Measurements from ENCODE around the gene TEX26.

The TEX26 gene

GRCh38 chr13:30928978-30929377 is 3.5 kb upstream of the TEX26 start:
- TF ChIP-seq CTCF (IDR thresholded peaks at IDR 0.05; ENCODE audit: insufficient read depth, low read length), result no peak
- TF ChIP-seq POLR2AphosphoS5 (IDR thresholded peaks at IDR 0.05; ENCODE audit: low read depth), result no peak
- TF ChIP-seq REST (IDR thresholded peaks at IDR 0.05; ENCODE audit: insufficient replicate concordance, low read depth), result no peak
- no peak for TF ChIP-seq SPI1 (IDR thresholded peaks at IDR 0.05; ENCODE audit: borderline replicate concordance, low read depth)
- no peak for DNase-seq (ENCODE audit: low read depth in 1 of 2, low spot score in 1 of 2)
- Histone ChIP-seq H3K27ac (replicated peaks) (no peak overlapping the region), H3K27me3 (ENCODE audit: insufficient read depth, poor library complexity, severe bottlenecking) (peaks cover 2% of the 10 kb centered on the region), H3K4me3 (replicated peaks; ENCODE audit: insufficient read depth, low read length) (no peak overlapping the region)

- TF ChIP-seq SPI1 (IDR thresholded peaks at IDR 0.05; ENCODE audit: borderline replicate concordance, low read depth), result no peak
- TF ChIP-seq POLR2AphosphoS5 (IDR thresholded peaks at IDR 0.05; ENCODE audit: low read depth), result no peak
- TF ChIP-seq GABPA (IDR thresholded peaks at IDR 0.05; ENCODE audit: low read depth), result no peak
- no peak for TF ChIP-seq CTCF (IDR thresholded peaks at IDR 0.05; ENCODE audit: insufficient read depth, low read length)
- no peak for TF ChIP-seq REST (IDR thresholded peaks at IDR 0.05; ENCODE audit: insufficient replicate concordance, low read depth)
- Histone ChIP-seq H3K27ac (replicated peaks) (no peak overlapping the region), H3K4me3 (replicated peaks; ENCODE audit: insufficient read depth, low read length) (no peak overlapping the region), H3K27me3 (ENCODE audit: insufficient read depth, poor library complexity, severe bottlenecking) (no peaks in the 10 kb centered on the region)
- no peak for DNase-seq (ENCODE audit: low read depth in 1 of 2, low spot score in 1 of 2)
Observed at GRCh38 chr13:30933354-30933670, 856 bp downstream of the TEX26 start.

GRCh38 chr13:30934381-30934780 is 1.9 kb downstream of the TEX26 start:
- TF ChIP-seq CTCF (IDR thresholded peaks at IDR 0.05; ENCODE audit: insufficient read depth, low read length), result no peak
- no peak for TF ChIP-seq SPI1 (IDR thresholded peaks at IDR 0.05; ENCODE audit: borderline replicate concordance, low read depth)
- no peak for TF ChIP-seq REST (IDR thresholded peaks at IDR 0.05; ENCODE audit: insufficient replicate concordance, low read depth)
- TF ChIP-seq GABPA (IDR thresholded peaks at IDR 0.05; ENCODE audit: low read depth), result no peak
- no peak for TF ChIP-seq POLR2AphosphoS5 (IDR thresholded peaks at IDR 0.05; ENCODE audit: low read depth)
- H3K27ac ChIP-seq (replicated peaks), result no peak overlapping the region
- DNase-seq (ENCODE audit: low read depth in 1 of 2, low spot score in 1 of 2), result no peak
- H3K27me3 ChIP-seq (ENCODE audit: insufficient read depth, poor library complexity, severe bottlenecking), result no peaks in the 10 kb centered on the region
- no peak overlapping the region for H3K4me3 ChIP-seq (replicated peaks; ENCODE audit: insufficient read depth, low read length)

Measured in HL-60 (cell line).